Caco-2 (cell line): Measurements from ENCODE around the gene RFX2. TPM values are rescaled to one million over a fixed set of nuclear protein-coding genes. Genes with fewer than 3 reads are reported as not detected.

Experiments used
- BruUV-seq: library from RNA; stranded (reverse); fragments of 400-500 nt; replicated peaks from 2 replicates; lab custom pipeline; 2021; lab: Mats Ljungman, UMichigan
- CTCF ChIA-PET: fragments of 300-600 bp; sonication (Branson Sonifier 250); formaldehyde crosslinking; loops from one replicate; lab custom pipeline; 2022; ENCODE audit warnings: antibody characterized with exemption; lab: Charles Lee
- POLR2A ChIA-PET: fragments of 300-600 bp; sonication (Branson Sonifier 250); formaldehyde crosslinking; loops from one replicate; lab custom pipeline; 2022; ENCODE audit warnings: antibody characterized with exemption; lab: Charles Lee
- DNase-seq, 2 experiments: peaks; one replicate each; pipeline versions ENCODE4 v3.0.0 to v3.0.0-alpha.2; 2020 to 2022
- H3K27me3 ChIP-seq: replicated peaks from 2 replicates; pipeline ENCODE4 v1.6.0; 2011; ENCODE audit warnings: low read length; ENCODE audit not compliant: control insufficient read depth, insufficient read depth
- H3K36me3 ChIP-seq: 2 replicates; pipeline ENCODE4 v1.5.1; 2011; ENCODE audit warnings: low read length; ENCODE audit not compliant: control insufficient read depth, insufficient read depth
- H3K4me1 ChIP-seq: fragments of 250-450 bp; sonication (Bioruptor Pico); 2 replicates; pipeline ENCODE4 v1.5.1; 2020; ENCODE audit warnings: mild to moderate bottlenecking
- H3K4me3 ChIP-seq: 2 replicates; pipeline ENCODE4 v1.5.1; 2011; ENCODE audit warnings: low read depth, mild to moderate bottlenecking, control low read depth, low read length
- H3K9me3 ChIP-seq: fragments of 250-450 bp; sonication (Bioruptor Pico); 2 replicates; pipeline ENCODE4 v1.5.1; 2020; ENCODE audit warnings: mild to moderate bottlenecking, moderate library complexity
- H3K27ac Mint-ChIP-seq: one replicate; pipeline ENCODE4 v1.8.0; 2022; ENCODE audit warnings: mixed read lengths; ENCODE audit not compliant: unreplicated experiment
- H3K27me3 Mint-ChIP-seq: one replicate; pipeline ENCODE4 v1.8.0; 2022; ENCODE audit warnings: mixed read lengths; ENCODE audit not compliant: insufficient read depth, unreplicated experiment
- H3K36me3 Mint-ChIP-seq: one replicate; pipeline ENCODE4 v1.8.0; 2022; ENCODE audit warnings: mild to moderate bottlenecking, mixed read lengths; ENCODE audit not compliant: insufficient read depth, unreplicated experiment
- H3K4me1 Mint-ChIP-seq: one replicate; pipeline ENCODE4 v1.8.0; 2022; ENCODE audit warnings: low read depth, mixed read lengths; ENCODE audit not compliant: unreplicated experiment
- H3K4me3 Mint-ChIP-seq: one replicate; pipeline ENCODE4 v1.8.0; 2022; ENCODE audit warnings: mild to moderate bottlenecking, moderate library complexity, mixed read lengths; ENCODE audit not compliant: unreplicated experiment
- H3K9me3 Mint-ChIP-seq: one replicate; pipeline ENCODE4 v1.8.0; 2022; ENCODE audit warnings: mixed read lengths; ENCODE audit not compliant: unreplicated experiment
- intact Hi-C: fragments of 100-400 bp; cut with micrococcal nuclease; formaldehyde crosslinking; loops from one replicate; pipeline ENCODE4 v1.10.0; 2022; ENCODE audit not compliant: unreplicated experiment
- total RNA-seq: library from RNA; stranded (reverse); gene quantifications from 2 replicates; pipeline ENCODE4 v1.2.3, GENCODE V29; 2022
- TF ChIP-seq, protein P1 (sequence below), 2 experiments: fragments of 200-600 bp in 1 of 2; IDR thresholded peaks; 1 replicate in 1 of 2; 2 replicates in 1 of 2; pipeline versions ENCODE4 v1.5.1 to v1.8.0; 2011 to 2022; ENCODE audit warnings: antibody characterized with exemption in 1 of 2, control low read depth in 1 of 2, inconsistent platforms in 1 of 2, low read depth in 1 of 2, low read length in 1 of 2, mild to moderate bottlenecking in 1 of 2, moderate library complexity in 1 of 2; ENCODE audit not compliant: insufficient read depth in 1 of 2, severe bottlenecking in 1 of 2, unreplicated experiment in 1 of 2

Gene RFX2
- total RNA-seq, 1 experiment from 2014 or later = 9.3 TPM

GRCh38 chr19:5972355-5972731 is 138.0 kb downstream of the RFX2 start:
- ChIA-PET POLR2A (no interaction called here), CTCF (interaction anchor here (0.6 kb wide), 1 partner anchor 79 kb away, joined by 4 read pairs; no protein-coding TSS in a partner anchor)
- Mint-ChIP-seq H3K27me3 (no peaks in the 10 kb centered on the region), H3K9me3 (no peaks in the 10 kb centered on the region), H3K4me3 (no peak overlapping the region), H3K36me3 (peaks cover 25% of the 10 kb centered on the region), H3K4me1 (peaks cover 31% of the 10 kb centered on the region), H3K27ac (no peak overlapping the region)
- Histone ChIP-seq H3K36me3 (no peaks in the 10 kb centered on the region; the same call in none of the 2 replicates), H3K4me1 (peaks cover 30% of the 10 kb centered on the region), H3K9me3 (no peaks in the 10 kb centered on the region), H3K4me3 (no peak overlapping the region), H3K27me3 (no peaks in the 10 kb centered on the region)
- TF ChIP-seq, protein P1, sequence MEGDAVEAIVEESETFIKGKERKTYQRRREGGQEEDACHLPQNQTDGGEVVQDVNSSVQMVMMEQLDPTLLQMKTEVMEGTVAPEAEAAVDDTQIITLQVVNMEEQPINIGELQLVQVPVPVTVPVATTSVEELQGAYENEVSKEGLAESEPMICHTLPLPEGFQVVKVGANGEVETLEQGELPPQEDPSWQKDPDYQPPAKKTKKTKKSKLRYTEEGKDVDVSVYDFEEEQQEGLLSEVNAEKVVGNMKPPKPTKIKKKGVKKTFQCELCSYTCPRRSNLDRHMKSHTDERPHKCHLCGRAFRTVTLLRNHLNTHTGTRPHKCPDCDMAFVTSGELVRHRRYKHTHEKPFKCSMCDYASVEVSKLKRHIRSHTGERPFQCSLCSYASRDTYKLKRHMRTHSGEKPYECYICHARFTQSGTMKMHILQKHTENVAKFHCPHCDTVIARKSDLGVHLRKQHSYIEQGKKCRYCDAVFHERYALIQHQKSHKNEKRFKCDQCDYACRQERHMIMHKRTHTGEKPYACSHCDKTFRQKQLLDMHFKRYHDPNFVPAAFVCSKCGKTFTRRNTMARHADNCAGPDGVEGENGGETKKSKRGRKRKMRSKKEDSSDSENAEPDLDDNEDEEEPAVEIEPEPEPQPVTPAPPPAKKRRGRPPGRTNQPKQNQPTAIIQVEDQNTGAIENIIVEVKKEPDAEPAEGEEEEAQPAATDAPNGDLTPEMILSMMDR (IDR thresholded peaks at IDR 0.05; ENCODE audit: insufficient read depth in 1 of 2, low read depth in 1 of 2, low read length in 1 of 2, severe bottlenecking in 1 of 2, unreplicated experiment in 1 of 2) = no peak
- DNase-seq = no peak
- BruUV-seq = no TSS peak
- intact Hi-C loops = no loop called here

GRCh38 chr19:5971714-5972354 is 138.5 kb downstream of the RFX2 start:
- POLR2A ChIA-PET = no interaction called here
- H3K36me3 ChIP-seq = no peaks in the 10 kb centered on the region; the same call in none of the 2 replicates

DNA sequence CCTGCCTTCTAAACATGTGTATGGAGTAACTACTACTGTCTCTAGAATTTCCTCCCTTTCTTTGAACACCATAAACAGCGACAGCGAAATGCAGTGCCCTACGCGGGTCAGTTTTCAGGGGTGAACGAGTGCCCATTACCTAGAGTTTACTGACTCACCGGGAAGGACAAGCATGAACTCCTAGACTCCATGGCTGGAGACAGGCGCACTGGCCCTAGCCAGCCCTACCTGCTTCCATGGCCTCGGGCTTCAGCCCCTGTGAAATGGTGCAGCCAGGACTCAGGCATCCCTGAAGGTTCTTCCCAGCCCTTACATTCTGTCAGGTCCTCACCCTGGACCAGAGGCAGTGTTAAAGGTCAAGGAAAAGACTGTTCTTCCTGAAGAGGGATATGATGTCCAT is 140.8 kb downstream of the RFX2 start:
- ChIA-PET POLR2A (no interaction called here), CTCF (no interaction called here)
- Histone ChIP-seq H3K4me1 (peaks cover 9% of the 10 kb centered on the region), H3K27me3 (no peaks in the 10 kb centered on the region), H3K36me3 (no peaks in the 10 kb centered on the region; the same call in none of the 2 replicates), H3K4me3 (no peak overlapping the region), H3K9me3 (no peaks in the 10 kb centered on the region)
- H3K4me3 Mint-ChIP-seq = no peak overlapping the region
- no TSS peak for BruUV-seq
- no peaks in the 10 kb centered on the region for H3K27me3 Mint-ChIP-seq
- TF ChIP-seq, protein P1 (IDR thresholded peaks at IDR 0.05; ENCODE audit: insufficient read depth in 1 of 2, low read depth in 1 of 2, low read length in 1 of 2, severe bottlenecking in 1 of 2, unreplicated experiment in 1 of 2) = no peak
- DNase-seq = no peak
- H3K36me3 Mint-ChIP-seq = peaks cover 19% of the 10 kb centered on the region
- H3K4me1 Mint-ChIP-seq = peaks cover 21% of the 10 kb centered on the region
- no peak overlapping the region for H3K27ac Mint-ChIP-seq
- intact Hi-C loops = no loop called here
- H3K9me3 Mint-ChIP-seq = no peaks in the 10 kb centered on the region

More at GRCh38 chr19:5971714-5972354, 138.5 kb downstream of the RFX2 start:
- no peaks in the 10 kb centered on the region for H3K27me3 Mint-ChIP-seq
- Histone ChIP-seq H3K27me3 (no peaks in the 10 kb centered on the region), H3K9me3 (no peaks in the 10 kb centered on the region), H3K4me1 (peaks cover 30% of the 10 kb centered on the region), H3K4me3 (no peak overlapping the region)
- H3K9me3 Mint-ChIP-seq = no peaks in the 10 kb centered on the region
- TF ChIP-seq, protein P1 (IDR thresholded peaks at IDR 0.05; ENCODE audit: insufficient read depth in 1 of 2, low read depth in 1 of 2, low read length in 1 of 2, severe bottlenecking in 1 of 2, unreplicated experiment in 1 of 2) = no peak
- peaks cover 27% of the 10 kb centered on the region for H3K36me3 Mint-ChIP-seq
- CTCF ChIA-PET = interaction anchor here (0.6 to 1.4 kb wide), 2 partner anchors 79 to 168 kb away, joined by 3 to 4 read pairs; no protein-coding TSS in a partner anchor
- no peak for DNase-seq
- intact Hi-C loops = no loop called here
- no peak overlapping the region for H3K4me3 Mint-ChIP-seq
- peaks cover 31% of the 10 kb centered on the region for H3K4me1 Mint-ChIP-seq
- BruUV-seq = no TSS peak
- no peak overlapping the region for H3K27ac Mint-ChIP-seq
